HepG2 (cell line): ENCODE data around the gene MAPK10.

ENCODE experiments used
- MXI1 ChIP-seq: IDR thresholded peaks from 3 replicates; pipeline ENCODE4 v1.6.1; 2012; ENCODE audit warnings: low read depth, low read length, inconsistent platforms, borderline replicate concordance
- TF ChIP-seq, protein P1 (sequence below): sonication (generic); formaldehyde crosslinking; IDR thresholded peaks from 2 replicates; pipeline ENCODE4 v1.4.0; 2020; ENCODE audit warnings: low read depth, missing genetic modification reagents
- TF ChIP-seq, protein P2 (sequence below): IDR thresholded peaks from 2 replicates; pipeline ENCODE4 v1.6.1; 2016; ENCODE audit warnings: low read depth, borderline replicate concordance

DNA sequence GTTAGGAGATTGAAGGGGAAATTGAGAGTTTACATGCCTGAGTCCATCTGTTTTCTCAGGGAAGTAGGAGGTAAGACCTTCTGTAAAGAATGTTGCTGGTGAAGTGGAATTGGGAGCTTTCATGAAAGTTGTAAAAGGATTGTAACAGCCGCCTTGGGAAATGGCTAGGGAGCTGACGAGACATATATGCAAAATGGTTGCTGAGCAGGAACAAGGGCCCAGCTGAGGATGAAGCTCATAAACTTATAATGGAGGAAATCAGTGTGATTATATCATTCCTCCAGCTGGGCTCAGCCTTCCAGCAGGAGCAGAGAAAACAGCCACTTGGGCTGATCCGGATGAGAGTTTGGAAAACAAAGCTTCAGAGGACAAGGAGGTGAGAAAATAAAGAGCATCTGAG, 208.7 kb downstream of the MAPK10 start:
- TF ChIP-seq, protein P1, sequence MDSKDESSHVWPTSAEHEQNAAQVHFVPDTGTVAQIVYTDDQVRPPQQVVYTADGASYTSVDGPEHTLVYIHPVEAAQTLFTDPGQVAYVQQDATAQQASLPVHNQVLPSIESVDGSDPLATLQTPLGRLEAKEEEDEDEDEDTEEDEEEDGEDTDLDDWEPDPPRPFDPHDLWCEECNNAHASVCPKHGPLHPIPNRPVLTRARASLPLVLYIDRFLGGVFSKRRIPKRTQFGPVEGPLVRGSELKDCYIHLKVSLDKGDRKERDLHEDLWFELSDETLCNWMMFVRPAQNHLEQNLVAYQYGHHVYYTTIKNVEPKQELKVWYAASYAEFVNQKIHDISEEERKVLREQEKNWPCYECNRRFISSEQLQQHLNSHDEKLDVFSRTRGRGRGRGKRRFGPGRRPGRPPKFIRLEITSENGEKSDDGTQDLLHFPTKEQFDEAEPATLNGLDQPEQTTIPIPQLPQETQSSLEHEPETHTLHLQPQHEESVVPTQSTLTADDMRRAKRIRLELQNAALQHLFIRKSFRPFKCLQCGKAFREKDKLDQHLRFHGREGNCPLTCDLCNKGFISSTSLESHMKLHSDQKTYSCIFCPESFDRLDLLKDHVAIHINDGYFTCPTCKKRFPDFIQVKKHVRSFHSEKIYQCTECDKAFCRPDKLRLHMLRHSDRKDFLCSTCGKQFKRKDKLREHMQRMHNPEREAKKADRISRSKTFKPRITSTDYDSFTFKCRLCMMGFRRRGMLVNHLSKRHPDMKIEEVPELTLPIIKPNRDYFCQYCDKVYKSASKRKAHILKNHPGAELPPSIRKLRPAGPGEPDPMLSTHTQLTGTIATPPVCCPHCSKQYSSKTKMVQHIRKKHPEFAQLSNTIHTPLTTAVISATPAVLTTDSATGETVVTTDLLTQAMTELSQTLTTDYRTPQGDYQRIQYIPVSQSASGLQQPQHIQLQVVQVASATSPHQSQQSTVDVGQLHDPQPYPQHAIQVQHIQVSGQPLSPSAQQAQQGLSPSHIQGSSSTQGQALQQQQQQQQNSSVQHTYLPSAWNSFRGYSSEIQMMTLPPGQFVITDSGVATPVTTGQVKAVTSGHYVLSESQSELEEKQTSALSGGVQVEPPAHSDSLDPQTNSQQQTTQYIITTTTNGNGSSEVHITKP (CRISPR knock-in tag), result no peak
- TF ChIP-seq, protein P2, sequence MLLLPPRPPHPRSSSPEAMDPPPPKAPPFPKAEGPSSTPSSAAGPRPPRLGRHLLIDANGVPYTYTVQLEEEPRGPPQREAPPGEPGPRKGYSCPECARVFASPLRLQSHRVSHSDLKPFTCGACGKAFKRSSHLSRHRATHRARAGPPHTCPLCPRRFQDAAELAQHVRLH (CRISPR knock-in tag), result no peak
- no peak for TF ChIP-seq MXI1
